Kidney (tissue), 14 donors: ENCODE data around the gene PSMD14. TPM values are rescaled to one million over a fixed set of nuclear protein-coding genes. Genes with fewer than 3 reads are reported as not detected.
A peak's percentile ranks its signal among the peaks of the same experiment; 100 is the strongest.

ENCODE experiments used
- DNase-seq, 5 donors: peaks; one replicate each; pipeline ENCODE4 v3.0.0-alpha.2; 2013 to 2020
- FAIRE-seq: peaks from 2 replicates; lab custom pipeline; 2012; peaks lifted over from hg19 to GRCh38; lab: Jason Lieb, UNC
- H3K27ac ChIP-seq, 2 donors: one replicate each; pipeline ENCODE4 v1.7.0; 2013; ENCODE audit warnings: low read depth in 2 of 2, low read length in 2 of 2, inconsistent platforms in 1 of 2
- H3K27me3 ChIP-seq: one replicate; pipeline ENCODE4 v1.7.1; 2013; ENCODE audit warnings: low read length, inconsistent platforms; ENCODE audit not compliant: control insufficient read depth, insufficient read depth
- H3K36me3 ChIP-seq, 3 donors: one replicate each; pipeline versions ENCODE4 v1.7.0 to v1.7.1; 2013; ENCODE audit warnings: low read length in 3 of 3, control low read depth in 1 of 3, inconsistent platforms in 1 of 3; ENCODE audit not compliant: insufficient read depth in 3 of 3, control insufficient read depth in 2 of 3
- H3K4me1 ChIP-seq, 3 donors: one replicate each; pipeline versions ENCODE4 v1.7.0 to v1.7.1; 2013; ENCODE audit warnings: low read length in 3 of 3, inconsistent platforms in 1 of 3, low read depth in 1 of 3; ENCODE audit not compliant: control insufficient read depth in 2 of 3, insufficient read depth in 2 of 3
- H3K4me3 ChIP-seq, 3 donors: one replicate each; pipeline versions ENCODE4 v1.7.0 to v1.8.1; 2013; ENCODE audit warnings: low read length in 3 of 3, control low read depth in 1 of 3, inconsistent platforms in 1 of 3
- H3K9ac ChIP-seq, 3 donors: one replicate each; pipeline versions ENCODE4 v1.7.0 to v1.7.1; 2013; ENCODE audit warnings: low read length in 3 of 3, control low read depth in 1 of 3, inconsistent platforms in 1 of 3
- H3K9me3 ChIP-seq, 3 donors: one replicate each; pipeline versions ENCODE4 v1.7.0 to v1.7.1; 2013; ENCODE audit warnings: low read length in 3 of 3, control low read depth in 1 of 3, inconsistent platforms in 1 of 3; ENCODE audit not compliant: control insufficient read depth in 2 of 3, insufficient read depth in 1 of 3
- CTCF ChIP-seq: IDR thresholded peaks from 3 replicates; pipeline ENCODE4 v1.5.1; 2012; ENCODE audit warnings: mild to moderate bottlenecking, moderate library complexity, borderline replicate concordance; ENCODE audit not compliant: insufficient read depth; ENCODE audit errors: extremely low read depth
- intact Hi-C: fragments of 100-400 bp; cut with DNase I; formaldehyde crosslinking; loops from one replicate; pipeline ENCODE4 v1.11.1; 2022
- polyA plus RNA-seq: library from polyadenylated mRNA; stranded (reverse); fragments of 350-450 nt; fragmentation: Illumina TruSeq; extraction: RNeasy Lipid Tissue Mini Kit (QIAGEN cat#74804); gene quantifications from one replicate; pipeline ENCODE4 v1.2.3, GENCODE V29; 2014; ENCODE audit warnings: low read depth, low replicate concordance; ENCODE audit not compliant: insufficient read depth
- total RNA-seq: library from RNA; stranded (reverse); fragmentation: NEBNext Ultra II Directional; extraction: Animal tissue kit (Norgen Biotek cat#: 25700); gene quantifications from one replicate; pipeline ENCODE4 v1.2.1, GENCODE V29; 2021
- donor health status: control.
- donor health status: control.
- donor health status: control.
- donor health status: control.
- donor health status: control.
- donor health status: DM: yes; HTN: yes; CAD: no.
- donor health status: Normal renal cell carcinoma (clear cell type).

The PSMD14 gene
- total and polyA plus RNA-seq, 2 donors from 2014 or later, result 41.0 to 55.8 TPM

- H3K9me3 ChIP-seq, result no peaks in the 10 kb centered on the region
- H3K36me3 ChIP-seq, result no peaks in the 10 kb centered on the region
- H3K4me3 ChIP-seq, result no peak overlapping the region
- DNase-seq, result no peak
- no peaks in the 10 kb centered on the region for H3K4me1 ChIP-seq
- H3K27ac ChIP-seq, result no peak overlapping the region
- intact Hi-C loops, result no loop called here
- no peak for TF ChIP-seq CTCF
- H3K9ac ChIP-seq, result no peak overlapping the region
- no peak for FAIRE-seq
- no peaks in the 10 kb centered on the region for H3K27me3 ChIP-seq
Measured at GRCh38 chr2:161283926-161284325, 24.3 kb upstream of the PSMD14 start.

- Histone ChIP-seq H3K9ac (no peak overlapping the region), H3K27me3 (no peaks in the 10 kb centered on the region), H3K27ac (no peak overlapping the region), H3K4me3 (no peak overlapping the region), H3K36me3 (no peaks in the 10 kb centered on the region), H3K4me1 (no peaks in the 10 kb centered on the region), H3K9me3 (peaks cover 0 to 12% (median 0%) of the 10 kb centered on the region in 3 donors)
- intact Hi-C loops, result no loop called here
- no peak for FAIRE-seq
- no peak for DNase-seq
- TF ChIP-seq CTCF, result no peak
Measured at GRCh38 chr2:161303535-161304050, 4.6 kb upstream of the PSMD14 start.

GRCh38 chr2:161306919-161307318 is 1.3 kb upstream of the PSMD14 start:
- intact Hi-C loops, result no loop called here
- Histone ChIP-seq H3K27me3 (no peaks in the 10 kb centered on the region), H3K9ac (no peak overlapping the region), H3K4me1 (peaks cover 0 to 3% (median 2%) of the 10 kb centered on the region in 3 donors), H3K9me3 (peaks cover 0 to 12% (median 0%) of the 10 kb centered on the region in 3 donors), H3K27ac (no peak overlapping the region), H3K36me3 (no peaks in the 10 kb centered on the region), H3K4me3 (no peak overlapping the region)
- FAIRE-seq (no peak), DNase-seq (no peak)
- no peak for TF ChIP-seq CTCF

- TF ChIP-seq CTCF, result no peak
- intact Hi-C loops, result no loop called here
- peak overlapping the region in 2 of 3 donors; percentile 17 to 62 for H3K9ac ChIP-seq
- DNase-seq (no peak), FAIRE-seq (no peak)
- H3K4me3 ChIP-seq, result peak overlapping the region; percentile 71 to 79 (median 75)
- peaks cover 0 to 12% (median 0%) of the 10 kb centered on the region in 3 donors for H3K9me3 ChIP-seq
- H3K36me3 ChIP-seq, result no peaks in the 10 kb centered on the region
- H3K4me1 ChIP-seq, result peaks cover 0 to 3% (median 2%) of the 10 kb centered on the region in 3 donors
- H3K27ac ChIP-seq, result no peak overlapping the region
- no peaks in the 10 kb centered on the region for H3K27me3 ChIP-seq
Measured at GRCh38 chr2:161307676-161308075, 549 bp upstream of the PSMD14 start.
